Left lung (tissue), 10 donors: ENCODE data around the gene CHD8. TPM values are rescaled to one million over a fixed set of nuclear protein-coding genes. Genes with fewer than 3 reads are reported as not detected.
A peak's percentile ranks its signal among the peaks of the same experiment; 100 is the strongest.

Source experiments
- ATAC-seq: fragments of 200-7000 bp; cut with Tn5 transposase; one replicate; pipeline ENCODE4 v1.9.1; 2020; ENCODE audit warnings: moderate library complexity
- DNase-seq, 4 donors: peaks; one replicate each; pipeline ENCODE4 v3.0.0-alpha.2; 2013 to 2020
- H3K27ac ChIP-seq, 2 donors: fragments of 200-600 bp; sonication (generic) in 1 of 2; one replicate each; pipeline versions ENCODE4 v1.5.0 to v1.8.0; 2020 to 2021
- H3K27me3 ChIP-seq, 2 donors: fragments of 200-600 bp; sonication (generic) in 1 of 2; one replicate each; pipeline versions ENCODE4 v1.5.0 to v1.8.0; 2020 to 2021
- H3K36me3 ChIP-seq, 2 donors: fragments of 200-600 bp; sonication (generic) in 1 of 2; one replicate each; pipeline versions ENCODE4 v1.5.0 to v1.8.0; 2020 to 2021
- H3K4me1 ChIP-seq, 2 donors: fragments of 200-600 bp; one replicate each; pipeline ENCODE4 v1.8.0; 2021
- H3K4me3 ChIP-seq, 2 donors: fragments of 200-600 bp; sonication (generic) in 1 of 2; one replicate each; pipeline versions ENCODE4 v1.5.0 to v1.8.0; 2020 to 2021; ENCODE audit warnings: mild to moderate bottlenecking in 1 of 2
- H3K9me3 ChIP-seq, 2 donors: fragments of 200-600 bp; sonication (generic) in 1 of 2; one replicate each; pipeline versions ENCODE4 v1.5.0 to v1.8.0; 2020 to 2021
- intact Hi-C, 2 donors: fragments of 100-400 bp; cut with DNase I; formaldehyde crosslinking; loops; one replicate each; pipeline versions ENCODE4 v1.11.2 to v1.14.2; 2022
- polyA plus RNA-seq, 6 donors: library from polyadenylated mRNA; unstranded; fragments of 120-200 nt; gene quantifications; one replicate each; pipeline ENCODE4 v1.2.1, GENCODE V29; 2013; ENCODE audit not compliant: insufficient read length in 6 of 6
- total RNA-seq, 2 donors: library from RNA; stranded (reverse); fragmentation: NEBNext Ultra II Directional; extraction: Animal tissue kit (Norgen Biotek cat#: 25700); gene quantifications; one replicate each; pipeline ENCODE4 v1.2.1, GENCODE V29; 2021
- TF ChIP-seq, protein P1 (sequence below), 2 donors: fragments of 200-600 bp; sonication (generic) in 1 of 2; IDR thresholded peaks; one replicate each; pipeline versions ENCODE4 v1.5.0 to v1.8.0; 2021; ENCODE audit warnings: antibody characterized with exemption in 2 of 2
- donor health status: DM: no; HTN: yes; CAD: no.
- donor health status: DM: no; HTN: no; CAD: no.

The CHD8 gene
- total and polyA plus RNA-seq, 8 donors = 69.2 to 83.0 (median 76.1) TPM

DNA sequence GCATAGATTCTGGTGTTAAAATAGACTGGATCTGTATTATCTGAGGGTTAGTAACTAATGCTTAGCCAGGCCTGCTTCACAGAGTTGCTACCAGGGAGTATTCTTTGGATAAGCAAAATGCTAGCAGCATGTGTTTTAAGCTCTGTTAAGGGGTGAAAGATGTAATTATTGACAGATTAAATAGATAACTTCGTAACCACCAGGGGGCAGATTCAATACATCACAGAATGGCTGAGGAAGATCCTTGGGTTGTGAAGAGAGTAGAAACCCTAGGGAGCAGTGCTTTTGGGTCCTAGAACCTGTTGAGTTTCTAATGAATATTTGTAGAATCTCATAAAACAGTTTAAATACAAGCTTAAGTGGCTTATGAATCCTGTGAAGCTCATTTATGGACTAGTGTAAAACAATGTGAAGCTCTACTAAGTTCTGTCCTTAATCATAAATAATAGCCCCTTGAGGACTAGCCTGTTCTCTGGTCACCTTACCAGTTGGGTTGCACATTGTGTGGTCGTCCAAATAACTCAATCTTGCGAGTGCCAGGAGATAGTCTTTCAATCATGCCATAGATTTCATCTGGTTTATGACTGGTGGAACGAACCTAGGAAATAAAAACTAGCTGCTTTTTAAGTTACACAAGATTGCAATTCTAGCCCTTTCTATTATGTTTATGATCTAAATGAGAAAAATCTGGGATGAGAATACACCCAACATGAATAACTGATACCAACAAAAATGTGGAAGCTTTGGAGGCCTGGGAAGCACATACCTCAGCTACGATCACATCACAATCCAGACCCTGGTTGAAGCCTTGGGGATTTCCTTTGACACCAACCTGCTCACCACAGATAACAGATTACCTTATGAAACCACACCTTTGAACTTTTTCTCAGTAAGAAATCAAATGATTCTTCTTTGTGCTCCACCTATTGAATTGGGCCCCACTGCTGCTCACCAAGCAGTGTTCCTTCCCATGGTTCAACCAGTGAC lies 42.9 kb upstream of the CHD8 start:
- DNase-seq = peak in 1 of 4 donors; percentile 53
- H3K27ac ChIP-seq = no peak overlapping the region

DNA sequence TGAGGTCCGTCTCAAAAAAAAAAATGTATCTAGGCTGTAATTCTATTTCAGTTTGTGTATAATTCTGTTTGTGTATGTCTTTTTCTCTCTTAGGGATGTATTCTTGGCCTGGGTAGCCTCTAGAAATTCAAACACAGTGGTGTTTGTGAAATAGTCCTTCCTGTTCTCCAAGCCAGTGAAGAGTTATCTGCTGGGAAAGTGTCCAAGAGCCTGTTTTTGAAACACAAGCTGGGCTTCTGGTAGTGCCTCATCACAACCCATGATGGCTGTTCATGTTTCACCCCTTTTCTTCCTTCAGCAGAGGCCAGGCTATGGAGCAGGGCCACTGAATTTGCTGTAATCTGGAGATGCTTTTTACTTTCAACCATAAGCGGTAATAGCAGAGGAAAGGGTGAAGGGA lies 40.5 kb upstream of the CHD8 start:
- peaks cover 0 to 100% of the 10 kb centered on the region in 2 donors for H3K36me3 ChIP-seq
- no peaks in the 10 kb centered on the region for H3K27me3 ChIP-seq
- intact Hi-C loops = no loop called here
- H3K9me3 ChIP-seq = no peaks in the 10 kb centered on the region
- H3K4me1 ChIP-seq = peaks cover 0 to 12% of the 10 kb centered on the region in 2 donors
- peak; percentile 54 for ATAC-seq
- TF ChIP-seq, protein P1, sequence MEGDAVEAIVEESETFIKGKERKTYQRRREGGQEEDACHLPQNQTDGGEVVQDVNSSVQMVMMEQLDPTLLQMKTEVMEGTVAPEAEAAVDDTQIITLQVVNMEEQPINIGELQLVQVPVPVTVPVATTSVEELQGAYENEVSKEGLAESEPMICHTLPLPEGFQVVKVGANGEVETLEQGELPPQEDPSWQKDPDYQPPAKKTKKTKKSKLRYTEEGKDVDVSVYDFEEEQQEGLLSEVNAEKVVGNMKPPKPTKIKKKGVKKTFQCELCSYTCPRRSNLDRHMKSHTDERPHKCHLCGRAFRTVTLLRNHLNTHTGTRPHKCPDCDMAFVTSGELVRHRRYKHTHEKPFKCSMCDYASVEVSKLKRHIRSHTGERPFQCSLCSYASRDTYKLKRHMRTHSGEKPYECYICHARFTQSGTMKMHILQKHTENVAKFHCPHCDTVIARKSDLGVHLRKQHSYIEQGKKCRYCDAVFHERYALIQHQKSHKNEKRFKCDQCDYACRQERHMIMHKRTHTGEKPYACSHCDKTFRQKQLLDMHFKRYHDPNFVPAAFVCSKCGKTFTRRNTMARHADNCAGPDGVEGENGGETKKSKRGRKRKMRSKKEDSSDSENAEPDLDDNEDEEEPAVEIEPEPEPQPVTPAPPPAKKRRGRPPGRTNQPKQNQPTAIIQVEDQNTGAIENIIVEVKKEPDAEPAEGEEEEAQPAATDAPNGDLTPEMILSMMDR (IDR thresholded peaks at IDR 0.05) = no peak
- DNase-seq = peak in 1 of 4 donors; percentile 28
- no peak overlapping the region for H3K4me3 ChIP-seq
- peak overlapping the region; percentile 28 to 76 for H3K27ac ChIP-seq

More for the DNA sequence above, 42.9 kb upstream of the CHD8 start:
- H3K36me3 ChIP-seq = peaks cover 0 to 100% of the 10 kb centered on the region in 2 donors
- TF ChIP-seq, protein P1 (IDR thresholded peaks at IDR 0.05) = peak in 1 of 2 donors; percentile 38
- H3K4me3 ChIP-seq = no peak overlapping the region
- H3K9me3 ChIP-seq = no peaks in the 10 kb centered on the region
- intact Hi-C loops = no loop called here
- H3K27me3 ChIP-seq = no peaks in the 10 kb centered on the region
- H3K4me1 ChIP-seq = peaks cover 0 to 12% of the 10 kb centered on the region in 2 donors
- ATAC-seq = peak; percentile 34

DNA sequence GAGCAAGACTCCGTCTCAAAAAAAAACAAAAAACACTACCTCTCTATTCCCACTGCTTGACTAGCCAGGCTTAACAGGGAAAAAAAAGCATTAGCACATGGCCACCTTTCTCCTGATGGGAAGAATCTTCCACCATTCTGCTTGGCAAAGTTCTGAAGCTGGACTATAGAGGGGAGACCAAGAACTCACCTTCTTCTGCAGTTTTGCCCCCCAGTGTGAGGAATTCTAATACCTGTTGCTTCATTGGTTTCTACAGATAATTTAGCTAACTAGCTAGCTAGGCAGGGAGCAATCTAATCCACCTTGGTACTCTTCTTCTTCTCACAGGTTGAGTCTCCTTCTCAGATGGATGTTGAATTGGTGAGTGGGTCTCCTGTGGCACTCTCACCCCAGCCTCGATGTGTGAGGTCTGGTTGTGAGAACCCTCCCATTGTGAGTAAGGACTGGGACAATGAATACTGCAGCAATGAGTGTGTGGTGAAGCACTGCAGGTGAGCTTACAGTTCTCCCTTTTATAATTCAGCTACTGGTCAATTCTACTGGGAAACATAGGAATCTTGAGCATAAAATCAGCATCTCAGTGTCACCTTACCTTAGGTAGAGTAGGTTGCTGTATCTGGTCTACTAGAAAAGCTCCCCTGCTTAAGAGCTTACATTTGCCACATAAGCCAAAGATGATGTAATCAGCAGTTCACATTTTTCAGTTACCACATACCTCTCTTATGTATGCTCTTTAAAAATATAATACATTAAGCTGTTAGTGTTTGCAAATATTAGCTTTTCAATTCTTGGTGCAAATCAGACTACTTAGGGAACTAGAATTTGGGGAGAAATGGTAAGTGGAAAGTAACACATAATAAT lies 39.2 kb upstream of the CHD8 start:
- intact Hi-C loops = no loop called here
- Histone ChIP-seq H3K4me3 (no peak overlapping the region), H3K36me3 (peaks cover 0 to 100% of the 10 kb centered on the region in 2 donors), H3K9me3 (no peaks in the 10 kb centered on the region), H3K4me1 (peaks cover 0 to 12% of the 10 kb centered on the region in 2 donors), H3K27me3 (no peaks in the 10 kb centered on the region), H3K27ac (peak overlapping the region; percentile 28 to 76)
- ATAC-seq (peak; percentile 88), DNase-seq (peak in 1 of 4 donors; percentile 40)
- TF ChIP-seq, protein P1 (IDR thresholded peaks at IDR 0.05) = no peak

DNA sequence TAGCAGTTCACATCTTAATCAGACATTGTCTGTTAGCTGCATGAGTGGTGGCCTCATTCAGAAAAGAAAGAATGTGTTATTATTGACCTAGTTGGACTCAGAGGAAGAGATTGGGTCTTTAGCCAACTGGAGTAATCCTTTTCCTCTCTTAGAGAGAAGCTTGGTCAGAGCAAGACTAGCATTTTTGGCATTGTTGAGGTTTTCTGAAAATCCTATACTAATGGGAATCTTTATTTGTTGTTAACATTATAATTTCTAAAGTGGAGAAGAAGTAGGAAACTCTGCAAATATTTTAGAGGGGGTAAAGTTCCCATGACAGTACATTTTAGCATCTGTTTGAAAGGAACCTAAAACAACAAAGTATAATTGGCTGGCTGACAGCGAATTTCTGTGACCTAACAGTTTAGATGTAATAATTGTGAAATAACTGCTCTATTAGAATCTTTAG lies 30.7 kb upstream of the CHD8 start:
- TF ChIP-seq, protein P1 (IDR thresholded peaks at IDR 0.05) = no peak
- Histone ChIP-seq H3K4me1 (no peaks in the 10 kb centered on the region), H3K27ac (no peak overlapping the region), H3K9me3 (no peaks in the 10 kb centered on the region), H3K36me3 (peaks cover 0 to 64% of the 10 kb centered on the region in 2 donors), H3K4me3 (no peak overlapping the region), H3K27me3 (no peaks in the 10 kb centered on the region)
- ATAC-seq = no peak
- intact Hi-C loops = no loop called here
- DNase-seq = no peak
